ENCODE results near the gene COL23A1. TPM values are rescaled to one million over a fixed set of nuclear protein-coding genes. Genes with fewer than 3 reads are reported as not detected.

COL23A1 gene
- total and polyA plus RNA-seq, 2 experiments from 2014 or later = 4.8 to 8.2 TPM

DNA sequence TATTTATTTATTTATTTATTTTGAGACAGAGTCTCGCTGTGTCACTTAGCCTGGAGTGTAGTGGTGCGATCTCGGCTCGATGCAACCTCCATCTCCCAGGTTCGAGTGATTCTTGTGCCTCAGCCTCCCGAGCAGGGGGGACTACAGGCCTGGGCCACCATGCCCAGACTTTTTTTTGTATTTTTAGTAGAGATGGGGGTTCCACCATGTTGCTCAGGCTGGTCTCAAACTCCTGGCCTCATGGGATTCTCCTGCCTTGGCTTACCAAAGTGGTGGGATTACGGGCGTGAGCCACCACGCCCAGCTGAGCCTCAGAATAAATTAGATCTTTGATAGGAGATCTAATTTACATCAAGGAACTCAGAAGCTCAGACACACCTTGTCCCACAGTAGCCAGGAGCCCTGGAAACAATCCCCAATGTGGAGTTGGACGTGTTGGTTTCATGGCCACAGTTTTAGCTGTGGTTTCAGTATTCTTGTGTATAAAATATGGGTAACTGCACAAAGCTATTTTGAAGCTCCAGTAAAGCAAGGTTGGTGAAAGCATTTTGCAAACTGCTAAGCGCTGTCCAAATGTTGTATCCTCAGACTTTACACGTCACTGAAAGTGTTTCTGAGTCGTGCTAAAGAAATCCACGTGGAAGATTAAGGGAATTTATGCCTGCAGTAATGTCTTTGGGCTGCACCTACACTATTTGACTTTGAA, 388.8 kb downstream of the COL23A1 start:
- Mint-ChIP-seq H3K27ac (no peak overlapping the region), H3K4me1 (peaks cover 19% of the 10 kb centered on the region), H3K36me3 (ENCODE audit: low read depth) (peaks cover 16% of the 10 kb centered on the region), H3K27me3 (ENCODE audit: insufficient read depth, low read depth, poor library complexity) (peaks cover 22% of the 10 kb centered on the region), H3K4me3 (no peak overlapping the region), H3K9me3 (peaks cover 8% of the 10 kb centered on the region)
- Histone ChIP-seq H3K4me2 (no peak overlapping the region), H3K36me3 (ENCODE audit: insufficient read depth) (peaks cover 10% of the 10 kb centered on the region), H3K9me2 (ENCODE audit: insufficient read depth) (no peaks in the 10 kb centered on the region), H3F3A (replicated peaks; ENCODE audit: low read depth) (peaks cover 13% of the 10 kb centered on the region), H3K4me1 (ENCODE audit: insufficient read depth) (peaks cover 11% of the 10 kb centered on the region), H3K27me3 (ENCODE audit: insufficient read depth) (no peaks in the 10 kb centered on the region), H3K79me2 (replicated peaks; ENCODE audit: insufficient read depth) (peaks cover 28% of the 10 kb centered on the region), H2AFZ (no peak overlapping the region), H4K20me1 (replicated peaks; ENCODE audit: insufficient read depth) (peaks cover 11% of the 10 kb centered on the region), H3K4me3 (no peak overlapping the region), H3K27ac (ENCODE audit: low read depth) (no peak overlapping the region)
- no peak for ATAC-seq
- TF ChIP-seq, protein P1, sequence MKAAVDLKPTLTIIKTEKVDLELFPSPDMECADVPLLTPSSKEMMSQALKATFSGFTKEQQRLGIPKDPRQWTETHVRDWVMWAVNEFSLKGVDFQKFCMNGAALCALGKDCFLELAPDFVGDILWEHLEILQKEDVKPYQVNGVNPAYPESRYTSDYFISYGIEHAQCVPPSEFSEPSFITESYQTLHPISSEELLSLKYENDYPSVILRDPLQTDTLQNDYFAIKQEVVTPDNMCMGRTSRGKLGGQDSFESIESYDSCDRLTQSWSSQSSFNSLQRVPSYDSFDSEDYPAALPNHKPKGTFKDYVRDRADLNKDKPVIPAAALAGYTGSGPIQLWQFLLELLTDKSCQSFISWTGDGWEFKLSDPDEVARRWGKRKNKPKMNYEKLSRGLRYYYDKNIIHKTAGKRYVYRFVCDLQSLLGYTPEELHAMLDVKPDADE (IDR thresholded peaks at IDR 0.05) = no peak
- TF ChIP-seq, protein P2, sequence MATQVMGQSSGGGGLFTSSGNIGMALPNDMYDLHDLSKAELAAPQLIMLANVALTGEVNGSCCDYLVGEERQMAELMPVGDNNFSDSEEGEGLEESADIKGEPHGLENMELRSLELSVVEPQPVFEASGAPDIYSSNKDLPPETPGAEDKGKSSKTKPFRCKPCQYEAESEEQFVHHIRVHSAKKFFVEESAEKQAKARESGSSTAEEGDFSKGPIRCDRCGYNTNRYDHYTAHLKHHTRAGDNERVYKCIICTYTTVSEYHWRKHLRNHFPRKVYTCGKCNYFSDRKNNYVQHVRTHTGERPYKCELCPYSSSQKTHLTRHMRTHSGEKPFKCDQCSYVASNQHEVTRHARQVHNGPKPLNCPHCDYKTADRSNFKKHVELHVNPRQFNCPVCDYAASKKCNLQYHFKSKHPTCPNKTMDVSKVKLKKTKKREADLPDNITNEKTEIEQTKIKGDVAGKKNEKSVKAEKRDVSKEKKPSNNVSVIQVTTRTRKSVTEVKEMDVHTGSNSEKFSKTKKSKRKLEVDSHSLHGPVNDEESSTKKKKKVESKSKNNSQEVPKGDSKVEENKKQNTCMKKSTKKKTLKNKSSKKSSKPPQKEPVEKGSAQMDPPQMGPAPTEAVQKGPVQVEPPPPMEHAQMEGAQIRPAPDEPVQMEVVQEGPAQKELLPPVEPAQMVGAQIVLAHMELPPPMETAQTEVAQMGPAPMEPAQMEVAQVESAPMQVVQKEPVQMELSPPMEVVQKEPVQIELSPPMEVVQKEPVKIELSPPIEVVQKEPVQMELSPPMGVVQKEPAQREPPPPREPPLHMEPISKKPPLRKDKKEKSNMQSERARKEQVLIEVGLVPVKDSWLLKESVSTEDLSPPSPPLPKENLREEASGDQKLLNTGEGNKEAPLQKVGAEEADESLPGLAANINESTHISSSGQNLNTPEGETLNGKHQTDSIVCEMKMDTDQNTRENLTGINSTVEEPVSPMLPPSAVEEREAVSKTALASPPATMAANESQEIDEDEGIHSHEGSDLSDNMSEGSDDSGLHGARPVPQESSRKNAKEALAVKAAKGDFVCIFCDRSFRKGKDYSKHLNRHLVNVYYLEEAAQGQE (IDR thresholded peaks at IDR 0.05; ENCODE audit: unreplicated experiment) = no peak
- TF ChIP-seq JUNB (IDR thresholded peaks at IDR 0.05; ENCODE audit: unreplicated experiment) = no peak
- TF ChIP-seq, protein P3, sequence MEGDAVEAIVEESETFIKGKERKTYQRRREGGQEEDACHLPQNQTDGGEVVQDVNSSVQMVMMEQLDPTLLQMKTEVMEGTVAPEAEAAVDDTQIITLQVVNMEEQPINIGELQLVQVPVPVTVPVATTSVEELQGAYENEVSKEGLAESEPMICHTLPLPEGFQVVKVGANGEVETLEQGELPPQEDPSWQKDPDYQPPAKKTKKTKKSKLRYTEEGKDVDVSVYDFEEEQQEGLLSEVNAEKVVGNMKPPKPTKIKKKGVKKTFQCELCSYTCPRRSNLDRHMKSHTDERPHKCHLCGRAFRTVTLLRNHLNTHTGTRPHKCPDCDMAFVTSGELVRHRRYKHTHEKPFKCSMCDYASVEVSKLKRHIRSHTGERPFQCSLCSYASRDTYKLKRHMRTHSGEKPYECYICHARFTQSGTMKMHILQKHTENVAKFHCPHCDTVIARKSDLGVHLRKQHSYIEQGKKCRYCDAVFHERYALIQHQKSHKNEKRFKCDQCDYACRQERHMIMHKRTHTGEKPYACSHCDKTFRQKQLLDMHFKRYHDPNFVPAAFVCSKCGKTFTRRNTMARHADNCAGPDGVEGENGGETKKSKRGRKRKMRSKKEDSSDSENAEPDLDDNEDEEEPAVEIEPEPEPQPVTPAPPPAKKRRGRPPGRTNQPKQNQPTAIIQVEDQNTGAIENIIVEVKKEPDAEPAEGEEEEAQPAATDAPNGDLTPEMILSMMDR (conservative IDR thresholded peaks at IDR 0.05; ENCODE audit: low read depth in 2 of 2) = no peak
- TF ChIP-seq STAT1 (IDR thresholded peaks at IDR 0.05; ENCODE audit: unreplicated experiment) = no peak
- no peak for TF ChIP-seq CREB1 (CRISPR knock-in tag; IDR thresholded peaks at IDR 0.05; ENCODE audit: low read depth)
- no peak for TF ChIP-seq ZNF331 (CRISPR knock-in tag; IDR thresholded peaks at IDR 0.05; ENCODE audit: low read depth)
- TF ChIP-seq, protein P4, sequence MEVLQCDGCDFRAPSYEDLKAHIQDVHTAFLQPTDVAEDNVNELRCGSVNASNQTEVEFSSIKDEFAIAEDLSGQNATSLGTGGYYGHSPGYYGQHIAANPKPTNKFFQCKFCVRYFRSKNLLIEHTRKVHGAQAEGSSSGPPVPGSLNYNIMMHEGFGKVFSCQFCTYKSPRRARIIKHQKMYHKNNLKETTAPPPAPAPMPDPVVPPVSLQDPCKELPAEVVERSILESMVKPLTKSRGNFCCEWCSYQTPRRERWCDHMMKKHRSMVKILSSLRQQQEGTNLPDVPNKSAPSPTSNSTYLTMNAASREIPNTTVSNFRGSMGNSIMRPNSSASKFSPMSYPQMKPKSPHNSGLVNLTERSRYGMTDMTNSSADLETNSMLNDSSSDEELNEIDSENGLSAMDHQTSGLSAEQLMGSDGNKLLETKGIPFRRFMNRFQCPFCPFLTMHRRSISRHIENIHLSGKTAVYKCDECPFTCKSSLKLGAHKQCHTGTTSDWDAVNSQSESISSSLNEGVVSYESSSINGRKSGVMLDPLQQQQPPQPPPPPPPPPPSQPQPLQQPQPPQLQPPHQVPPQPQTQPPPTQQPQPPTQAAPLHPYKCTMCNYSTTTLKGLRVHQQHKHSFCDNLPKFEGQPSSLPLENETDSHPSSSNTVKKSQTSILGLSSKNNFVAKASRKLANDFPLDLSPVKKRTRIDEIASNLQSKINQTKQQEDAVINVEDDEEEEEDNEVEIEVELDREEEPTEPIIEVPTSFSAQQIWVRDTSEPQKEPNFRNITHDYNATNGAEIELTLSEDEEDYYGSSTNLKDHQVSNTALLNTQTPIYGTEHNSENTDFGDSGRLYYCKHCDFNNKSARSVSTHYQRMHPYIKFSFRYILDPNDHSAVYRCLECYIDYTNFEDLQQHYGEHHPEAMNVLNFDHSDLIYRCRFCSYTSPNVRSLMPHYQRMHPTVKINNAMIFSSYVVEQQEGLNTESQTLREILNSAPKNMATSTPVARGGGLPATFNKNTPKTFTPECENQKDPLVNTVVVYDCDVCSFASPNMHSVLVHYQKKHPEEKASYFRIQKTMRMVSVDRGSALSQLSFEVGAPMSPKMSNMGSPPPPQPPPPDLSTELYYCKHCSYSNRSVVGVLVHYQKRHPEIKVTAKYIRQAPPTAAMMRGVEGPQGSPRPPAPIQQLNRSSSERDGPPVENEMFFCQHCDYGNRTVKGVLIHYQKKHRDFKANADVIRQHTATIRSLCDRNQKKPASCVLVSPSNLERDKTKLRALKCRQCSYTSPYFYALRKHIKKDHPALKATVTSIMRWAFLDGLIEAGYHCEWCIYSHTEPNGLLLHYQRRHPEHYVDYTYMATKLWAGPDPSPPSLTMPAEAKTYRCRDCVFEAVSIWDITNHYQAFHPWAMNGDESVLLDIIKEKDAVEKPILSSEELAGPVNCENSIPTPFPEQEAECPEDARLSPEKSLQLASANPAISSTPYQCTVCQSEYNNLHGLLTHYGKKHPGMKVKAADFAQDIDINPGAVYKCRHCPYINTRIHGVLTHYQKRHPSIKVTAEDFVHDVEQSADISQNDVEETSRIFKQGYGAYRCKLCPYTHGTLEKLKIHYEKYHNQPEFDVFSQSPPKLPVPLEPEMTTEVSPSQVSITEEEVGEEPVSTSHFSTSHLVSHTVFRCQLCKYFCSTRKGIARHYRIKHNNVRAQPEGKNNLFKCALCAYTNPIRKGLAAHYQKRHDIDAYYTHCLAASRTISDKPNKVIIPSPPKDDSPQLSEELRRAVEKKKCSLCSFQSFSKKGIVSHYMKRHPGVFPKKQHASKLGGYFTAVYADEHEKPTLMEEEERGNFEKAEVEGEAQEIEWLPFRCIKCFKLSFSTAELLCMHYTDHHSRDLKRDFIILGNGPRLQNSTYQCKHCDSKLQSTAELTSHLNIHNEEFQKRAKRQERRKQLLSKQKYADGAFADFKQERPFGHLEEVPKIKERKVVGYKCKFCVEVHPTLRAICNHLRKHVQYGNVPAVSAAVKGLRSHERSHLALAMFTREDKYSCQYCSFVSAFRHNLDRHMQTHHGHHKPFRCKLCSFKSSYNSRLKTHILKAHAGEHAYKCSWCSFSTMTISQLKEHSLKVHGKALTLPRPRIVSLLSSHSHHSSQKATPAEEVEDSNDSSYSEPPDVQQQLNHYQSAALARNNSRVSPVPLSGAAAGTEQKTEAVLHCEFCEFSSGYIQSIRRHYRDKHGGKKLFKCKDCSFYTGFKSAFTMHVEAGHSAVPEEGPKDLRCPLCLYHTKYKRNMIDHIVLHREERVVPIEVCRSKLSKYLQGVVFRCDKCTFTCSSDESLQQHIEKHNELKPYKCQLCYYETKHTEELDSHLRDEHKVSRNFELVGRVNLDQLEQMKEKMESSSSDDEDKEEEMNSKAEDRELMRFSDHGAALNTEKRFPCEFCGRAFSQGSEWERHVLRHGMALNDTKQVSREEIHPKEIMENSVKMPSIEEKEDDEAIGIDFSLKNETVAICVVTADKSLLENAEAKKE (CRISPR knock-in tag; IDR thresholded peaks at IDR 0.05) = no peak
- TF ChIP-seq EZH2 (IDR thresholded peaks at IDR 0.05; ENCODE audit: low read depth, unreplicated experiment) = no peak
- TF ChIP-seq POLR2AphosphoS5 (IDR thresholded peaks at IDR 0.05; ENCODE audit: low read depth) = no peak
- no peak for TF ChIP-seq ZNF114 (CRISPR knock-in tag; IDR thresholded peaks at IDR 0.05)
- no peak for DNase-seq (ENCODE audit: low spot score)

All from GM23338 (cell line).